Effector memory CD4-positive, alpha-beta T cell (primary cell): Measurements from ENCODE around the gene SAE1.

ENCODE experiments used
- DNase-seq, 3 donors: peaks; one replicate each; pipeline ENCODE4 v3.0.0-alpha.2; 2020
- H3K27ac ChIP-seq: 2 replicates; pipeline ENCODE4 v1.7.0; 2013; ENCODE audit warnings: mild to moderate bottlenecking, low read length, moderate library complexity; ENCODE audit not compliant: insufficient read depth, poor library complexity, severe bottlenecking
- H3K27me3 ChIP-seq: replicated peaks from 2 replicates; pipeline ENCODE4 v1.7.0; 2013; ENCODE audit warnings: mild to moderate bottlenecking, low read length; ENCODE audit not compliant: insufficient read depth, control insufficient read depth, poor library complexity, severe bottlenecking
- H3K36me3 ChIP-seq: 2 replicates; pipeline ENCODE4 v1.7.0; 2013; ENCODE audit warnings: mild to moderate bottlenecking, low read length, moderate library complexity; ENCODE audit not compliant: control insufficient read depth, insufficient read depth
- H3K4me1 ChIP-seq: 2 replicates; pipeline ENCODE4 v1.7.0; 2013; ENCODE audit warnings: low read length, mild to moderate bottlenecking; ENCODE audit not compliant: control insufficient read depth, insufficient read depth, poor library complexity, severe bottlenecking
- H3K4me3 ChIP-seq: 2 replicates; pipeline ENCODE4 v1.7.0; 2013; ENCODE audit warnings: low read length, low read depth, mild to moderate bottlenecking; ENCODE audit not compliant: insufficient read depth, poor library complexity, severe bottlenecking
- H3K9me3 ChIP-seq: 2 replicates; pipeline ENCODE4 v1.7.0; 2013; ENCODE audit warnings: mild to moderate bottlenecking, low read length, moderate library complexity; ENCODE audit not compliant: control insufficient read depth

The SAE1 gene

DNA sequence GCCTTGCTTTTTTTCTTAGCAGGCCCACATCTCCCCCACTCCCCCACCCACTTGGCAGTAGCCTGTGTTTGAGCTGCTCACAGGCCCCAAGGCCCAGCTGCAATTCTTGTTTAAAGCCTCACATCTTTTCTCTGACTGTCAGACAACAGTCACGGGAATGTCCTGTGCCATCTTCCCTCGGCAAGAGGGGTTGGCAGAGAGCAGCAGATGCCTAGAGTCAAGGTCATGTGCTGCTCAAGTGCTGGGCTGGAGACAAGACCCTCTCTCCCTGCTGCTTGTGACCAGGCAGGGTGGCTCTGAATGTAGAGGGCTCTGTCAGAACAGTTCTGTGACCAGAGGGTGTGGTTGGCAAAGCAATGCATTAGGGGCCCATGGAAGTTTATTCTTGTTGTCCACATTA, 53.0 kb downstream of the SAE1 start:
- no peak overlapping the region for H3K4me3 ChIP-seq
- peaks cover 56% of the 10 kb centered on the region for H3K4me1 ChIP-seq

DNA sequence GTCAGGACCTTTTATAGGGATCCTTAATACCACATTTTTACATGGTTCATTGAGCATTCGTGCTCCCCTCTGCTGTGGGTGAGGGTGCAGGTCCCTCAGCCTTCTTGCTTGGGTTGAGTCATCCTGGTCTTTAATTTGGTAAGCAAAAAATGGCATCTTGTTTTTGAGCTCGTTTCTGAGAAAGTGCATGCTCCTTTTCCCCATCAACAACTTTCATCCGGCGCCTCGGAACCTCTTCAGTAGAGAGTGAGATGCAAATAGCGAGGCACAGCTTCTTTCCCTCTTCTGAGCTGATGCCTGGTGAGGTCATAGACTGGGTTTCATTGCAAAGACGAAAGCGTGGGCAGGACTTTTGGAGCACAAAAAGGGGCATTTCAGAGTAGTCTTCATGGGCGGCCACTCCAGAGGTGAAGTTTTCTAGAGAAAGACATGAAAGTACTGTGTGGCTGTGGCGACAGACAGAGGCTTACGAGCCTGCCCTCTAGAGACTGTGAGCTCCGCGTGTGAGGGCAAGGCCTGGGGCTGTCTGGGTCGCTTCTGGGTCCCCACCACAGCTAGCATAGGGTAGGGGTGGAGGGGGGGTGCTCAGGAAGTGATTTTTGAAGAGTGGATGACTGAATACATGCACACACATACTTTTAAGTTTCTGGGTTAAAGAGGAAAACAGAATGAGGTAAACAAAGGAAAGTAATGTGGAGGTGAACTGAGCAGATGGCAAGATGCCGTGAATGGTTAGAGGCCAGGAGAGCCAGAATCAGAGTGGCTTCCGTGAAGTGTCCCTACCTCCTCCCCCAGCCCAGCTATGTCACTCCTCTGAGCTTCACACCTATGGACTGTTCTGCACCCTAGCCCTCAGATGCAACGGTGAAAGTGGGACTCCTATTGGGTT, 56.1 kb downstream of the SAE1 start:
- Histone ChIP-seq H3K27me3 (no peaks in the 10 kb centered on the region), H3K36me3 (no peaks in the 10 kb centered on the region), H3K4me1 (peaks cover 70% of the 10 kb centered on the region), H3K27ac (peak overlapping the region; percentile 69), H3K9me3 (no peaks in the 10 kb centered on the region), H3K4me3 (peak overlapping the region; percentile 3)
- DNase-seq = peak; percentile 43 to 70 (median 64)

More for the DNA sequence above, 53.0 kb downstream of the SAE1 start:
- no peaks in the 10 kb centered on the region for H3K36me3 ChIP-seq
- no peak for DNase-seq
- no peaks in the 10 kb centered on the region for H3K9me3 ChIP-seq
- no peak overlapping the region for H3K27ac ChIP-seq
- H3K27me3 ChIP-seq = no peaks in the 10 kb centered on the region

DNA sequence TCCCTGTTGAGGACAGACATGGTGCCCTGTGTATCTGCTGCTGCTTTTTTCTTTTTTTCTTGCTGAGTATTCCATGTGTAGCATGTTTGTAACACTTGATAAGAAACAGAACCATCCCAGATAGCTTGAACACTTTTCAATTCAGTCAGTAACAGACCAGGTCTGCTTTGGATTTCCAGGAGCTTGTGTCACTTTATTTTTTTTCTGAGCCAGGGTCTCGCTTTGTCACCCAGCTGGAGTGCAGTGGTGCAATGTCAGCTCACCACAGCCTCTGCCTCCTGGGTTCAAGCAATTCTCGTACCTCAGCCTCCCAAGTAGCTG, 56.7 kb downstream of the SAE1 start:
- H3K36me3 ChIP-seq = no peaks in the 10 kb centered on the region

DNA sequence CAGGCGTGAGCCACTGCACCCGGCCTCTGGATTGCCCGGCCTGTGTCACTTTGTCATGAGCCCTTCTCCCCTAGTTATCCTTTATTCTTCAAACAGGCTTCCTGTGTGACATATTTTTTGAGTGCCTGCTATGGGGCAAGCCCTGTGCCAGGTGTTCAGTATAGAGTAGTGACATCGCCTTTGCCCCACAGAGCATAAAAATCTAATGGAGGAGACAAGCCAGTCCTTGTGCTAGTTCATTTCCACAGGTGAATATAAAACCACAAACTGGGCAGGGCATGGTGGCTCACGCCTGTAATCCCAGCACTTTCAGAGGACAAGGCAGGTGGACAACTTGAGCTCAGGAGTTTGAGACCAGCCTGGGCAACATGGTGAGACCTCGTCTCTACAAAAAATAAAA, 57.2 kb downstream of the SAE1 start:
- Histone ChIP-seq H3K27me3 (no peaks in the 10 kb centered on the region), H3K36me3 (no peaks in the 10 kb centered on the region), H3K27ac (peak overlapping the region; percentile 69), H3K4me3 (no peak overlapping the region), H3K4me1 (peaks cover 59% of the 10 kb centered on the region), H3K9me3 (no peaks in the 10 kb centered on the region)
- DNase-seq = no peak

More for the DNA sequence above, 56.7 kb downstream of the SAE1 start:
- H3K27me3 ChIP-seq = no peaks in the 10 kb centered on the region
- peak overlapping the region; percentile 69 for H3K27ac ChIP-seq
- H3K4me1 ChIP-seq = peaks cover 64% of the 10 kb centered on the region
- no peak for DNase-seq
- H3K4me3 ChIP-seq = no peak overlapping the region
- no peaks in the 10 kb centered on the region for H3K9me3 ChIP-seq

DNA sequence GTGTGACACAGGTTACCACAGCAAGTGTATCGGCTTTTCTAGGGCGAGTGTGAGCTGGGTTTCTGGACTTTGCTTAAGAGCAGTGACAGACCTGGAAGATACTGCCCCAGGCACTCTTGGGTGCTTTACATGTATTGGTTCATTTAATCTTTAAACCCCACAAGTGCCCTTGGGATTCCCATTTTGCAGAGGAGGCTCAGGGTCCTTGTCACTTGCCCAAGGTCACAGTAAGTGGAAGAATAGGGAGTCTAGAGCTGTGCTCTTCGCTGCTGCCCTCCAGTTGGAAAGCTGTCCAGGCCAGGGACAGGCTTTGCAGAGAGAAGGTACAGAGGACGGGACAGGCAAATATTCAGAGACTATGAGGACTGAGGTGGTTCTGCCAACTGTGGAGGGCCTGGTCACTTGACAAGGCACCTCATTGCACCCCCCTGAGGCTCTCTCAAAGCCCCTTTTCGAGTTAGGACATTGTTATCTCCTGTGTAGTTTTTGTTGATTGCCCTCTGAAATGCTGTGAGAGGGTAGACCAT, 57.9 kb downstream of the SAE1 start:
- Histone ChIP-seq H3K27me3 (no peaks in the 10 kb centered on the region), H3K36me3 (no peaks in the 10 kb centered on the region), H3K4me1 (peaks cover 52% of the 10 kb centered on the region), H3K27ac (no peak overlapping the region), H3K4me3 (no peak overlapping the region), H3K9me3 (no peaks in the 10 kb centered on the region)
- no peak for DNase-seq

DNA sequence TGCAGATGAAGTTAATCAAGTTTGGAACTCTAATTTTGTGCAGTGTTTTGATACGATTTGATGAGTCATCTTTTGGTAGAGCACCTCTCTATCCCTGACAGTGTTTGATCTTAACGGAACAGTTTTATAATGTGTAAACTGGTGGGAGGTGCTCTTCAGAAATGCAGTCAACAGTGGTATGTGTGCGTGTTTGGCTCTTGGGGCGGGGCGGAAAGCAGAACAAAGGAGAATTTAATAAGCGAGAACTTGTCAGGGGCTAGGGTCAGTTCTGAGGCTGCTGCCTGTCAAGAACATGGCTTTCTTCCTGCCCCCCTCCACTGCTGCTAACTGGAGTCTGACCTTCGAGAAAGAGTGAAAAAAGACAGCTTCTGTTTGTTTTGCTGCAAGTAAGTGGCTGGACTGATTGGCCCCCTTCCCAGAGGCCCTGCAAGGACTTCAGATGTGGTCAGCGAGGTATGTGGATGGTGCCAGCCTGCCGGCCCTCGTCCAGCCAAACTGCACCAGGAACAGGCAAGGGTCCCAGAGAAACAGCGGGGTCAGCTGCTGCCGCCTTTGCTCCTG, 59.6 kb downstream of the SAE1 start:
- peak in 1 of 3 donors; percentile 29 for DNase-seq
- no peaks in the 10 kb centered on the region for H3K27me3 ChIP-seq
- H3K4me3 ChIP-seq = no peak overlapping the region
- no peaks in the 10 kb centered on the region for H3K36me3 ChIP-seq
- no peak overlapping the region for H3K27ac ChIP-seq
- H3K9me3 ChIP-seq = no peaks in the 10 kb centered on the region
- H3K4me1 ChIP-seq = peaks cover 47% of the 10 kb centered on the region

DNA sequence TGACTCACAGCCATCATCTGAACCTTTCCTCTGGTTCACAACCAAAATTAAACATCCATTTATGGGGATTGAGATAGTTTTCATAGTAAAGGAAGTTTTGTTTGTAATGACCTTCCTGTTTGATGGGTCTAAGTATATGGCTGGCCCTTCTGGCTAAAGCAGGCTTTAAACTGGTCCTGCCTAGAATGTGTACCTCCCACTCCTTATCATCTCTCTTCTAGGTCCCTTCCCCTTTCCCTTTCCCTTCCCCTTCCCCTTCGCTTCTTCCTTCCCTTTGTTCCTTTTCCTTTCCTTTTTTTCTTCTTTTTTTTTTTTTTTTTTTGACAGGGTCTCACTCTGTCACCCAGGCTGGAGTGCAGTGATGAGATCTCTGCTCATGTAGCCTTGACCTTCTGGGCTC, 64.8 kb downstream of the SAE1 start:
- H3K9me3 ChIP-seq = no peaks in the 10 kb centered on the region
- DNase-seq = no peak
- H3K4me1 ChIP-seq = peaks cover 6% of the 10 kb centered on the region
- peaks cover 8% of the 10 kb centered on the region for H3K36me3 ChIP-seq
- H3K4me3 ChIP-seq = no peak overlapping the region
- H3K27ac ChIP-seq = no peak overlapping the region
- no peaks in the 10 kb centered on the region for H3K27me3 ChIP-seq

DNA sequence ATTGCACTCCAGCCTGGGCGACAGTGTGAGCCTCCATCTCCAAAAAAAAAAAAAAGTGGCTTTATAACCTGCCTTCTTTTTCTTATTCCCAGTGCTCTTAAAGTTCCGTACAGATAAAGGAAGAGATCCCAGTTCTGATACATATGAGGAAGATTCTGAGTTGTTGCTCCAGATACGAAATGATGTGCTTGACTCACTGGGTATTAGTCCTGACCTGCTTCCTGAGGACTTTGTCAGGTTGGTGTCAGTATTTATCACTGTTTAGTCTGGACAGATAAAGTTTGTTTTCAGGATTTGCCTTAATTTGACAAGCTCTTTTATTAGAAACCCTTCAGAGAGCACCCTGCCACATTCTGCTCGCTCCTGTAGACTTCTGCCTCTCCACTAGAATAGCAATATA, 66.5 kb downstream of the SAE1 start:
- no peak for DNase-seq
- Histone ChIP-seq H3K27ac (no peak overlapping the region), H3K36me3 (peaks cover 9% of the 10 kb centered on the region), H3K27me3 (no peaks in the 10 kb centered on the region), H3K4me3 (no peak overlapping the region), H3K4me1 (no peaks in the 10 kb centered on the region), H3K9me3 (no peaks in the 10 kb centered on the region)

DNA sequence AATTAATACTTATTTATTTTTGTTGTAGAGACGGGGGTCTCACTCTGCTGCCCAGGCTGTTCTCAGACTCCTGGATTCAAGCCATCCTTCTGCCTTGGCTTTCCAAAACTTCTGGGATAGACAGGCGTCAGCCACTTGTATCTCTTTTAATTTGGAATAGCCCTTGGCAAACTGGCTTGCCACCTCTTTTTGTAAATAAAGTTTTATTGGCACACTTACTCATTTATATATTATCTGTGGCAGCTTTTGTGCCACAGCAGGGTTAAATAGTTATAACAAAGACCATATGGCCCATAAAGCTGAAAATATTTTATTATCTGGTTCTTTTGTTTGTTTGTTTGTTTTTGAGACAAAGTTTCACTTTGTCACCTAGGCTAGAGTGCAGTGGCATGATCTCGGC, 69.9 kb downstream of the SAE1 start:
- no peak overlapping the region for H3K4me3 ChIP-seq
- no peaks in the 10 kb centered on the region for H3K27me3 ChIP-seq
- H3K9me3 ChIP-seq = no peaks in the 10 kb centered on the region
- DNase-seq = no peak
- no peaks in the 10 kb centered on the region for H3K4me1 ChIP-seq
- peaks cover 27% of the 10 kb centered on the region for H3K36me3 ChIP-seq
- no peak overlapping the region for H3K27ac ChIP-seq

DNA sequence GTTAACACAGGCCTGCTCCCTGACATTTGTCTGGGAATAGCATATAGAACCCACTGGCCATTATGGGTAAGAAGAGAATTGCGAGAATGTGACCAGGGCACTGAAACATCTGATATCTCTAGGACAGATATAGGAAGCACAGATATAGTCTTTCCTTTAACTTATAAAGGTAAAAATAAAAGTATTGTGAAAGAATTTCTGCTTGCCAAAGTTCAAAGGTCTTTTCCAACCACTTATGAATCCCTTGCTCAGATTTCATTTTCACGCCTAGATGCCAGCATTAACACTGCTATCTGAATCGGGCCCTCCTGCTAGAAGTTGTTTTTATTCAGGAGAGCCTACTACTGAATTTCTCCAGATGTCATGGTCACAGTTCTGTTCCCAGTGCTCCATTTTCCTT, 72.6 kb downstream of the SAE1 start:
- Histone ChIP-seq H3K4me3 (no peak overlapping the region), H3K27me3 (no peaks in the 10 kb centered on the region), H3K9me3 (no peaks in the 10 kb centered on the region), H3K36me3 (peaks cover 38% of the 10 kb centered on the region), H3K27ac (no peak overlapping the region), H3K4me1 (no peaks in the 10 kb centered on the region)
- no peak for DNase-seq
